ENCODE measurements around the gene ROBO1. TPM values are rescaled to one million over a fixed set of nuclear protein-coding genes. Genes with fewer than 3 reads are reported as not detected.

The ROBO1 gene
- total and polyA plus RNA-seq, 12 donors, result 6.4 to 144 (median 43.9) TPM

GRCh38 chr3:78605178-78605577 is 1162.6 kb downstream of the ROBO1 start:
- no peaks in the 10 kb centered on the region for H3K36me3 ChIP-seq (replicated peaks in 1 of 2)
- H3K4me3 ChIP-seq, result no peak overlapping the region
- no peaks in the 10 kb centered on the region for H3K27me3 ChIP-seq
- intact Hi-C loops (cut with DNase I), result no loop called here
- no peak overlapping the region for H3K27ac ChIP-seq
- H3K9me3 ChIP-seq (replicated peaks in 1 of 3), result peaks cover 0 to 1% (median 0%) of the 10 kb centered on the region in 3 donors
- no peak for DNase-seq
- TF ChIP-seq, protein P1, sequence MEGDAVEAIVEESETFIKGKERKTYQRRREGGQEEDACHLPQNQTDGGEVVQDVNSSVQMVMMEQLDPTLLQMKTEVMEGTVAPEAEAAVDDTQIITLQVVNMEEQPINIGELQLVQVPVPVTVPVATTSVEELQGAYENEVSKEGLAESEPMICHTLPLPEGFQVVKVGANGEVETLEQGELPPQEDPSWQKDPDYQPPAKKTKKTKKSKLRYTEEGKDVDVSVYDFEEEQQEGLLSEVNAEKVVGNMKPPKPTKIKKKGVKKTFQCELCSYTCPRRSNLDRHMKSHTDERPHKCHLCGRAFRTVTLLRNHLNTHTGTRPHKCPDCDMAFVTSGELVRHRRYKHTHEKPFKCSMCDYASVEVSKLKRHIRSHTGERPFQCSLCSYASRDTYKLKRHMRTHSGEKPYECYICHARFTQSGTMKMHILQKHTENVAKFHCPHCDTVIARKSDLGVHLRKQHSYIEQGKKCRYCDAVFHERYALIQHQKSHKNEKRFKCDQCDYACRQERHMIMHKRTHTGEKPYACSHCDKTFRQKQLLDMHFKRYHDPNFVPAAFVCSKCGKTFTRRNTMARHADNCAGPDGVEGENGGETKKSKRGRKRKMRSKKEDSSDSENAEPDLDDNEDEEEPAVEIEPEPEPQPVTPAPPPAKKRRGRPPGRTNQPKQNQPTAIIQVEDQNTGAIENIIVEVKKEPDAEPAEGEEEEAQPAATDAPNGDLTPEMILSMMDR (IDR thresholded peaks at IDR 0.05), result no peak
- no peak for TF ChIP-seq POLR2A (IDR thresholded peaks at IDR 0.05)
- no peaks in the 10 kb centered on the region for H3K4me1 ChIP-seq (replicated peaks in 1 of 2)
- 88 to 96% (median 89%) methylated on average over 2 of the region's 2 CpGs for WGBS, 4 donors

GRCh38 chr3:78604341-78604740 is 1163.5 kb downstream of the ROBO1 start:
- TF ChIP-seq, protein P1 (IDR thresholded peaks at IDR 0.05), result no peak
- no peaks in the 10 kb centered on the region for H3K27me3 ChIP-seq
- no peaks in the 10 kb centered on the region for H3K9me3 ChIP-seq (replicated peaks in 1 of 3)
- intact Hi-C loops (cut with DNase I), result no loop called here
- no peaks in the 10 kb centered on the region for H3K4me1 ChIP-seq (replicated peaks in 1 of 2)
- H3K27ac ChIP-seq, result no peak overlapping the region
- no peak overlapping the region for H3K4me3 ChIP-seq
- 67 to 87% (median 78%) methylated on average over 3 of the region's 3 CpGs for WGBS, 4 donors
- DNase-seq, result no peak
- H3K36me3 ChIP-seq (replicated peaks in 1 of 2), result no peaks in the 10 kb centered on the region

DNA sequence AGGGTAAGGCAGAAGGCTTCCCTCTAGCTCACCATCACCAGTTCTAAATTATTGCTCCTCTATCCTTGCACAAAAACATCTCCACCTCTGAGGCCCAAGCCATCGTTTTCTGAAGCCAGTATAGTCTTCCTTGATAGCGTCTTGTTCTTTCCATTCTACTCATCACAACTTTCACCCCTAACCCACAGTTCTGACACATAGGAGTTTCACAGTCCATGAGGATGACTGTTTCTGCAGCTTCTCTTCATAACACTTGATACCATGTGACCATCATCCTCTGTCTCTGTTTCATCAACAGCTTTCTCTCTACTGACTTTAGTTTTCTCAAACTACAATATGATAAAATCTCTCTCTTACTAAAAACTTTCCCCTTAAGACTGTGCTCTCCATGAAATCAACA is 1166.5 kb downstream of the ROBO1 start:
- TF ChIP-seq, protein P1 (IDR thresholded peaks at IDR 0.05), result no peak
- TF ChIP-seq POLR2A (IDR thresholded peaks at IDR 0.05), result no peak
- 91 to 100% (median 94%) methylated on average over 2 of the region's 2 CpGs for WGBS, 4 donors

GRCh38 chr3:78589778-78590177 is 1178.0 kb downstream of the ROBO1 start:
- Histone ChIP-seq H3K4me3 (no peak overlapping the region), H3K36me3 (replicated peaks in 1 of 2) (no peaks in the 10 kb centered on the region), H3K27me3 (no peaks in the 10 kb centered on the region), H3K9me3 (replicated peaks in 1 of 3) (no peaks in the 10 kb centered on the region), H3K4me1 (replicated peaks in 1 of 2) (no peaks in the 10 kb centered on the region), H3K27ac (no peak overlapping the region)
- TF ChIP-seq, protein P1 (IDR thresholded peaks at IDR 0.05), result no peak
- TF ChIP-seq POLR2A (IDR thresholded peaks at IDR 0.05), result no peak
- DNase-seq, result no peak
- intact Hi-C loops (cut with DNase I), result no loop called here
- 47 to 54% (median 53%) methylated on average over 1 of the region's 1 CpG for WGBS, 4 donors

More for the DNA sequence above, 1166.5 kb downstream of the ROBO1 start:
- H3K4me1 ChIP-seq (replicated peaks in 1 of 2), result no peaks in the 10 kb centered on the region
- no peaks in the 10 kb centered on the region for H3K36me3 ChIP-seq (replicated peaks in 1 of 2)
- no peak overlapping the region for H3K27ac ChIP-seq
- H3K9me3 ChIP-seq (replicated peaks in 1 of 3), result no peaks in the 10 kb centered on the region
- no peak for DNase-seq
- no peaks in the 10 kb centered on the region for H3K27me3 ChIP-seq
- no peak overlapping the region for H3K4me3 ChIP-seq
- intact Hi-C loops (cut with DNase I), result no loop called here
